Neutrophil (primary cell): ENCODE results near the gene SSC5D.

Source experiments
- H3K27ac ChIP-seq: fragments of 200-600 bp; sonication (generic); 2 replicates; pipeline ENCODE4 v1.5.1; 2016; ENCODE audit warnings: mild to moderate bottlenecking, moderate library complexity
- H3K27me3 ChIP-seq: fragments of 200-600 bp; sonication (generic); 2 replicates; pipeline ENCODE4 v1.6.0; 2016; ENCODE audit warnings: mild to moderate bottlenecking
- H3K36me3 ChIP-seq: fragments of 200-600 bp; sonication (generic); 2 replicates; pipeline ENCODE4 v1.5.1; 2017
- H3K4me1 ChIP-seq, 2 experiments: fragments of 200-600 bp in 1 of 2; sonication (generic) in 1 of 2; 1 replicate in 1 of 2; 2 replicates in 1 of 2; pipeline versions ENCODE4 v1.5.1 to v1.6.1; 2013 to 2016; ENCODE audit warnings: low read depth in 1 of 2, low read length in 1 of 2, mild to moderate bottlenecking in 1 of 2, moderate library complexity in 1 of 2; ENCODE audit not compliant: control insufficient read depth in 1 of 2, insufficient read depth in 1 of 2
- H3K4me3 ChIP-seq, 2 experiments: fragments of 200-600 bp in 1 of 2; sonication (generic) in 1 of 2; 1 replicate in 1 of 2; 2 replicates in 1 of 2; pipeline ENCODE4 v1.5.1; 2013 to 2016; ENCODE audit warnings: low read depth in 1 of 2, low read length in 1 of 2, mild to moderate bottlenecking in 1 of 2, moderate library complexity in 1 of 2
- H3K9me3 ChIP-seq: fragments of 200-600 bp; sonication (generic); 2 replicates; pipeline ENCODE4 v1.5.1; 2016
- TF ChIP-seq, protein P1 (sequence below): fragments of 200-600 bp; sonication (generic); IDR thresholded peaks from 2 replicates; pipeline ENCODE4 v1.5.1; 2016; ENCODE audit warnings: antibody characterized with exemption

SSC5D gene

DNA sequence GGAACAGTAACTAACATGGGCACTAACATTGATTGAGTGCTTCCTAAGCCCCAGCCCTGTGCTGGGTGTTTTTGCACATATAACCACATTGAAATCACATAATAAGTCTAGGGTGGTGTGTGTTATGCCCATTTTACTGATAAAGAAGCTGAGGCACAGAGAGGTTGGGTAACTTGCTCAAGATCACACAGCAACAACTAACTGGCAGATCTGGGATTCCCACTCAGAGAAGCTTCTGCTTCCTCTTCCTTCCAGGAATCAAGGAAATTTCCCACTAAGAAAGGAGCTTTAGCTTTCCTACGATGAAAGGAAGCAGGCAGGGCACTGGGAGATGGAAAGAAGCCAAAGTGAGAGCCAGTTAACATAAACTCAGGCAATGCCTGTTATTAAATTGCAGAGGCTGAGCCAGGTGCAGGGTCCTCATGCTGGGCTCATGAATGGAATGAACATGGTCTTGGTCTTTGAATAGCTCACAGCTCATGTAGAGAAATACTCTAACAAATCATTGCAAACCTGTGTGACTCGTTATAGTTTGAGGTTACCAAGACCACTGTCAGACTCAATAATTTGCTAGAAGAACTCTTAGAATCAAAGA is 10.1 kb downstream of the SSC5D start:
- TF ChIP-seq, protein P1, sequence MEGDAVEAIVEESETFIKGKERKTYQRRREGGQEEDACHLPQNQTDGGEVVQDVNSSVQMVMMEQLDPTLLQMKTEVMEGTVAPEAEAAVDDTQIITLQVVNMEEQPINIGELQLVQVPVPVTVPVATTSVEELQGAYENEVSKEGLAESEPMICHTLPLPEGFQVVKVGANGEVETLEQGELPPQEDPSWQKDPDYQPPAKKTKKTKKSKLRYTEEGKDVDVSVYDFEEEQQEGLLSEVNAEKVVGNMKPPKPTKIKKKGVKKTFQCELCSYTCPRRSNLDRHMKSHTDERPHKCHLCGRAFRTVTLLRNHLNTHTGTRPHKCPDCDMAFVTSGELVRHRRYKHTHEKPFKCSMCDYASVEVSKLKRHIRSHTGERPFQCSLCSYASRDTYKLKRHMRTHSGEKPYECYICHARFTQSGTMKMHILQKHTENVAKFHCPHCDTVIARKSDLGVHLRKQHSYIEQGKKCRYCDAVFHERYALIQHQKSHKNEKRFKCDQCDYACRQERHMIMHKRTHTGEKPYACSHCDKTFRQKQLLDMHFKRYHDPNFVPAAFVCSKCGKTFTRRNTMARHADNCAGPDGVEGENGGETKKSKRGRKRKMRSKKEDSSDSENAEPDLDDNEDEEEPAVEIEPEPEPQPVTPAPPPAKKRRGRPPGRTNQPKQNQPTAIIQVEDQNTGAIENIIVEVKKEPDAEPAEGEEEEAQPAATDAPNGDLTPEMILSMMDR: no peak
- no peak overlapping the region for H3K27ac ChIP-seq
- H3K36me3 ChIP-seq: no peaks in the 10 kb centered on the region
- no peaks in the 10 kb centered on the region for H3K4me1 ChIP-seq
- H3K27me3 ChIP-seq: peaks cover 15% of the 10 kb centered on the region
- no peaks in the 10 kb centered on the region for H3K9me3 ChIP-seq
- no peak overlapping the region for H3K4me3 ChIP-seq

DNA sequence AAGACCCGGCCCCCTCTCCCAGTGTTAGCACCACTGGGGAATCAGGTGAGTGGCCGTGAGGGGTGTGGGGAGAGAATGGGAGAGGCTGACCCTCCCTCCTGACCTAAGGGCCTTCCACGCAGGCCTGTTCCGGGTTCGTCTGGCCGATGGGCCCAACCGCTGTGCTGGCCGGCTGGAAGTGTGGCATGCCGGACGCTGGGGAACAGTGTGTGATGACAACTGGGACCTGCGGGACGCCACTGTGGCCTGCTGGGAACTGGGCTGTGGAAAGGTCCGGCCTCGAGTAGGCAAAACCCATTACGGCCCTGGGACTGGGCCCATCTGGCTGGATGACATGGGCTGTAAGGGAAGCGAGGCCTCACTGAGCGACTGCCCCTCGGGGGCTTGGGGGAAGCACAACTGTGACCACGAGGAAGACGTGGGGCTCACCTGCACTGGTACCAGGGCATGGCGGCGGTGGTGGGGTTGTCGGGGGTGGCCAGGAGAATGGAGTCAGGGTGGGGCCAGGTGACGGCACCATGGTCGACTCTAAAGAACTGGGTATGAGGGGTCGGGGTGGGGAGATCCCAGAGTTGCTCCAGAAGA is 12.2 kb downstream of the SSC5D start:
- H3K36me3 ChIP-seq: no peaks in the 10 kb centered on the region
- peaks cover 15% of the 10 kb centered on the region for H3K27me3 ChIP-seq
- H3K4me1 ChIP-seq: peaks cover 7 to 11% of the 10 kb centered on the region in 2 experiments
- H3K9me3 ChIP-seq: no peaks in the 10 kb centered on the region
- TF ChIP-seq, protein P1: no peak
- no peak overlapping the region for H3K27ac ChIP-seq
- H3K4me3 ChIP-seq: no peak overlapping the region

DNA sequence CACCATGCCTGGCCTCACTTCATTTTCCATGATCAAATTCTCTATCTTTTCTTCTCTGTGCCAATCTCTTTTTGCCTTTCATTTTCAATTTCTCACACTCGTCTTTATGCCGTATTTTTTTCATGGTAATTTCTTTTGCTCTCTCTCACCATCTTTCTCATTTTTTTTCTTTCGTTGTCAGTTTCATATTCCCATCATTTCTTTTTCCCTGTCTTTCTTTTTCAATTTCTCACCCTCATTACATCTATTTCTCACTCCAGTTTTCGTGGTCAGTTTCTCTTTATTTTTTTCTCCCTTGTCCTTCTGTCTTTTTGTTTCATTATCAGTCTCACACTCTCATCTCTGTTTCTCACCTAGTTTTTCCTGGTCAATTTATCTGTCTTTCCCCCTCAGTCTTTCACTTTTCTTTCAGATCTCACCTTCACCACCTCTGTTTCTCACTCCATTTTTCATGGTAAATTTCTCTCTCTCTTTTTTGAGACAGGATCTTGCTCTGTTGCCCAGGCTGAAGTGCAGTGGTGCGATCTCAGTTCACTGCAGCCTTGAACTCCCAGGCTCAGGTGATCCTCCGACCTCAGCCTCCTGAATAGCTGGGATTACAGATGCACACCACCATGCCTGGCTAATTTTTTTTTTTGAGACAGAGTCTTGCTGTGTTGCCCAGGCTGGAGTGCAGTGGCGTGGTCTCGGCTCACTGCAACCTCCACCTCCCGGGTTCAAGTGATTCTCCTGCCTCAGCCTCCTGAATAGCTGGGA is 14.1 kb downstream of the SSC5D start:
- TF ChIP-seq, protein P1: no peak
- Histone ChIP-seq H3K4me1 (peaks cover 7 to 11% of the 10 kb centered on the region in 2 experiments), H3K27me3 (peaks cover 17% of the 10 kb centered on the region), H3K36me3 (no peaks in the 10 kb centered on the region), H3K9me3 (no peaks in the 10 kb centered on the region), H3K27ac (no peak overlapping the region), H3K4me3 (no peak overlapping the region)

DNA sequence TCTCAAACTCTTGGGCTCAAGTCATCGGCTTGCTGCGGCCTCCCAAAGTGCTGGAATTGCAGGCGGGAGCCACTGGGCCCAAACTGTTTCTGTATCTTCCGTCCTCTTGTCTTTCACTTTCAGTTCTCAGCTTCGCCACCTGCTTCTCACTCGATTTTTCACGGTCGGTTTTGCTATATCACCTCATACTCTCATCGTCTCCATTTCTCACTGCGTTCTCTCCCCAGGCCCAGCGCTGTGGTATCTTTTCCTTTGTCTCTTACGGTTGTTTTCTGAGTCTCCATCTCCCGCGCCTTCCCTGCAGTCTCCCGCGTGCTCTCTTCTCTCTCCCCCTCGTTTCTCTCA is 14.9 kb downstream of the SSC5D start:
- TF ChIP-seq, protein P1: no peak

DNA sequence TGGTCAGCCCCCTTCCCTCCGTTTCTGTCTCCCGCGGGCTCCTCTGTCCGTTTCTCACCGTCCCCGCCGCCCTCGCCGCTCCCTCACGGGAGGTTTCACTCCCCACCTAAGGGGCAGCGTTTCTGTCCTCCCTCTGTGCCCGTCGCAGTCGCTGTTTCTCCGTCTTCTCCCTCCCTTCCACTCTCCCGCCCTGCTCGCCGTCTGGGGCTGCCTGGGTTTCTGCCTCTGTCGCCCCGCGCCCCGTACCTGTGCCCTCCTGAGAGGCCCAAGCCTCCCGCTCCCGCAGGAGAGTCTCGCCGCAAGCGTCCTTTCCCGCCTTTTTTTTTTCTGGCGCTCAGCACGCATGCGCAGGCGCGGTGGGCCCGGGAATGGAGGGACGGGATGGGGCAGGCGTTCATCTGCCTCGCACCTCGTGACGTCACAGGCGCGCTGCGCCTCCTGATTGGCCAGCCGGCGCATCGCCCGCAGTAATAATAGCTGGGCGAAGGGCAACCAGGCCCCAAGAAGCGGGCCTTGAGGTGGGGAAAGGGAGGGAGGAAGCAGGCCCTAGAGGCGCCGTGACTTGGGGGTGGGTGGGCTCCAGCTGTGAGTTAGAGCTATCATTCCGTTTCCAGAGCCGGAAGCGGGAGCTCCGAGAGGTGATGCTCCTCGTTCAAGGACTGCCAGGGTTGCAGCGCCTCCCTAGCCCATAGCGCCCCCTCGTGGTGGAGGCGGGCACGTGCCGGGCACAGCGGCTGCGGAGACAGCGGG is 15.4 kb downstream of the SSC5D start:
- Histone ChIP-seq H3K4me1 (peaks cover 7 to 11% of the 10 kb centered on the region in 2 experiments), H3K27ac (no peak overlapping the region), H3K27me3 (peaks cover 17% of the 10 kb centered on the region), H3K36me3 (no peaks in the 10 kb centered on the region), H3K9me3 (no peaks in the 10 kb centered on the region), H3K4me3 (peak overlapping the region; percentile 54 to 67)
- TF ChIP-seq, protein P1: peak; percentile 93

More for the DNA sequence above, 14.9 kb downstream of the SSC5D start:
- H3K9me3 ChIP-seq: no peaks in the 10 kb centered on the region
- H3K27me3 ChIP-seq: peaks cover 17% of the 10 kb centered on the region
- peaks cover 7 to 11% of the 10 kb centered on the region in 2 experiments for H3K4me1 ChIP-seq
- no peaks in the 10 kb centered on the region for H3K36me3 ChIP-seq
- no peak overlapping the region for H3K4me3 ChIP-seq
- no peak overlapping the region for H3K27ac ChIP-seq
